Stimulated activated CD4-positive, alpha-beta T cell treated with anti-CD3 and anti-CD28 coated beads, Interleukin-15, amount 100 ng/mL, for 1 hour (primary cell): ENCODE results near the gene TGFBR1.
A peak's percentile ranks its signal among the peaks of the same experiment; 100 is the strongest.

Experiments
- DNase-seq, 2 donors: peaks; one replicate each; pipeline ENCODE4 v3.0.0-alpha.2; 2020; ENCODE audit warnings: low read depth in 1 of 2, low spot score in 1 of 2

TGFBR1 gene

DNA sequence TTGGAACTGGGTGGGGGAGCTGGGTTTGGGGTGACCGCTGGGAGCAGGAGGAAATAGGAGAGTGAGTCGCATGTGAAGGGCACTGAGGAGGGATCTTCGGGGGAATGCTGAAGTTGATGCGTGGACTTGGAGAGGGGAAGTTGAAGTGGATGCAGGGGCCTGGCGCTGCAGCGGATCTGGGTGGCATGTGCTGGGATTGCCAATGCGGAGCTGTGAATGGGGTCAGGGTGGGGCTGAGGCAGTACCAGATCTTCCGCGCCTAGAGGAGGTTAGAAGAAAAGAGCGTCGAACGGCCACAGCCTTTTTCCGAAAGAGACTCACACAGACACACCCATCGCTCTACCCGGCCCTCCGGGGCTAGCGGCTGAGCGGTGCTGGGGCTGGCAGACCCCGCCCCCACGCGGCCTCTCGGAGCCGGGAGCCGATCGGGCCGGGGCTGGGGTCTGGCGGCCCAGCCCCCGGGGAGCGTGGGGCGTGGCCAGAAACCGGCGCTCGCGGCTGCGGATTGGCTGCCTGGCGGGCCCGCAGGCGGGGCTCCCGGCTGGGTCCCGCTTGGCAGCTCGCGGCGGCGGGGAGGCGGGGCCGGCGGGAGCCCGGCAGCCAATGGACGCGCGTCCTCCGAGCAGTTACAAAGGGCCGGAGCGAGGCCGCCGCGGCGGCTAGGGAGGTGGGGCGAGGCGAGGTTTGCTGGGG is at the start of gene TGFBR1:
TGFBR1 (plus strand) TSS at position 655 of the 693 bp plus-strand sequence. CDS start 93 bp downstream, outside the sequence.
- DNase-seq, result peak; percentile 87 to 90

- DNase-seq, result no peak
These were observed 49.5 kb upstream of the TGFBR1 start for GRCh38 chr9:99055384-99055783.

DNA sequence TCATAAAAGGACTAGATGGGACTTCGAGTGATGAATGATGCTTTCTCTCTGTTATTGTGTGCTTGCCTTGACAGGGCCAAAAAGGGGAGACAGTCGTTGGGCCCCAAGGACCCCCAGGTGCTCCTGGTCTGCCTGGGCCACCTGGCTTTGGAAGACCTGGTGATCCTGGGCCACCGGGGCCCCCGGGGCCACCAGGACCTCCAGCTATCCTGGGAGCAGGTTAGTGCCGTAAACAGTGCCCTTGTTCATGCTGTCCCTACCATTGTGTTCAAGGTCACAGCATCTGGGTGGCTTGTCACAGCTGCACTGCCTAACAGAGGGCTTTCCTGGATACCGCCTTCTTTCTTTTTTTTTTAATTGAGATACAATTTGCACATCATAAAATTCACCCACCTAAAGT is 48.7 kb upstream of the TGFBR1 start:
- no peak for DNase-seq

DNA sequence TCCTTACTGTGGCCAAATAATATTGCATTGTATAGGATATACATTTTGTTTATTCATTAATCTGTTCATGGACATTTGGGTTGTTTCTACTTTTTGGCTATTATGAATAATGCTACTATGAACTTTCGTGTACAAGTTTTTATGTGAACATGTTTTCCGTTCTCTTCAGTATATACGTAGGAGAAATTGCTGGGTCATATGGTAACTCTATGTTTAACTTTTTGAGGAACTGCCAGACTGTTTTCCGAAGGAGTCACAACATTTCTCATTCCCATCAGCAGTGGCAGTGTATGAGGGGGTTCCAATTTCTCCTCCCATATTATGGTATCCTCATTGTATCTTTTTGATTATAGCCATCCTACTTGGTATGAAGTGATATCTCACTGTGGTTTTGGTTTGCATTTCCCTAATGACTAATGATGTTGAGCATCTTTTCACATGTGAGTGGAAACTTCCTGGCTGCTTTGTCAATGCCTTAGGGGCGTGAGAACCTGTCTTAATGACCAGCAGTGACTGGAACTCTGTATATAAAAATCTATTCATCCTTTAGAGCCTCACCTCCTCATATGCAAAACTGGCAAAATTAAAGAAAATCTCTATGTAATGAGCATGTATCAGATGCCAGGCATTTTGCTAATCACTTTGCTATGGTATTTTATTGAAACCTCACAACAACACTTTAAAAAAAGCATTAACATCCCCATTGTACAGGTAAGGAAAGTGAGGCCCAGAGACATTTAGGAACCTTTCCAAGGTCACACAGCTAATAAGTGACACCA is 47.8 kb upstream of the TGFBR1 start:
- no peak for DNase-seq

DNA sequence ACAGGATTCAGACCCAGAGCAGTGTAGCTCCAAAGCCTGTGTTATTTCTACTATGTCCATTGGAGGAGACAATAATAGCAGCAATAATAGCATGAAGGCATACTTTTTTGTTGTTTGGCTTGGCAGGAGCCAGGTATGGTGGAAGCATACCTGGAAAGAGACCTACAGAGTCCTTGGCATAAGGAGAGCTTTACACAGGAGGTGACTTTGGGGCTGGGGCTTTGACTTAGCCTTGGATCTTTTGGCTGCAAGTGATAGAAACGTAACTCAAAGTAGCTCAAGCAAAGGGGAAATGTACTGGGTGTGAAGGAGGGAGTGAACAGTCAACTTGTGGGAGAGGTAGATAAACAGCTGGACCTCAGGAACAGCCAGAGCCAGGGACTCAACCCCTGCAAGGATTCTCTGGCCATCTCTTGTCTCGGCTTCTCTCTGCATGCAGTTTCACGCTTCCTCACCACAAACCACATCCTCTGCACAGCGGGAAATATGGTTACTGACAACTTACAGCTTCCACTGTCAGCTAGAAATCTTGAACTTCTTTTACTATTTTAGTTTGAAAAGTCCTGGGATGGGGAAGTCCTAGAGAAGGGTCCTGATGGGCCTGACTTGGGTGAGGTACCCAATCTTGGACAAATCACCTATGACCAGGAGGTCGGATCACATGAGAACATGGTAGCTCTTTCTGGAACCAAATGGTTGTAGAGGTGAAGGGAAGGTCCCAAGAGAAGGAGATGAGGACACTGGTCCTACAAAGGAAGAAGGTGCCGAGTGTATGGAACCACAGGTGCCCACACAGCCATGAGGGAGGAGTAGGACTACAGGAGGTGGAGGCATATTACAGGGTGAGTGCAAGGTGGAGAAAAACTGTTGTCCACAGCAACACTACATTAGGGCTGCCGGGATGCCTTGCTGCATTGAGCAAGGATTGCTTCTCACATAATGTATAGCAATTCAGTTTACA is 47.0 kb upstream of the TGFBR1 start:
- DNase-seq, result peak in 1 of 2 donors; percentile 6

DNA sequence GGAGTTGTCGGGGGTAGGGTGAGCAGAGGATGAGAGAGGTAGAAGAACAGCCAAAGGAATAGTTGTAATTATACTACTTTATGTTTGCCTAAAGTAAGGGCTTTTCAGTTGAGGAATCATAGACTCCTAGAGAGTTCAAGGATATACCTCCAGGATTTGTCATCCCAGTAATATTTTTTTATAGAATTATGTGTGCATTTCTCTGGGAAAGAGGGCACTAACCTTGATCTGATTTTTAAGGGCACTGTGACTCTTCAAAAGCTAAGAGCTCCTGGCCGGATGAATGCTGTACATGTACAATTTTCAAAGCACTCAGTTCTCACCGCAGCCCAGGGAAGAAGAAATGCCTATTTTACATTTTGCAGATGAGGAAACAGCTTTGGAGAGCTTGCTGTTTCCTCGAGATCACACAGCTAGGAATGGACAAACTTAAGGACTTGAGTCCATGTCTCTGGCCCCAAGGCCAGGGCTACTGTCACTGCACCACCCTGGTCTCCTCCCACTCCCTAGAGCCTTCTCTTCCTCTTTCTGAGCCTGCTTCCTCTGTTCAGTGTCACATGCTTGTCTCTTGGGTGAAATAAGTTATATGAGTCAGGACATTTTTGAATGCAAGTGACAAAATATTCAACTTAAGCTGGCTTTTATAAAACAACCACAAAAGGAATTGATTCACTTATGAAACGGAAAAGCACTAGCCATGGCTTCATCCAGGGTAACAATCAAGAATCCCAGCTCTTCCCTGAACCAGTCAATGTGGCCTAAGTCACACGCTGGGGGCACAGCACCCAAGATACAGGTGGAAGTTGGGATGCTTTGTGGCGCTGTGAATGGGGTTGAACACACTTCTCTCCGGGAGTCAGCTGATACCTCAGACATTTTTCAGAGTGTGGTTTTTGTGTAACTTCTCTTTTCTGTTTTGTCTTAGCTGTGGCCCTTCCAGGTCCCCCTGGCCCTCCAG is 45.7 kb upstream of the TGFBR1 start:
- DNase-seq, result no peak

GRCh38 chr9:99060621-99061020 is 44.3 kb upstream of the TGFBR1 start:
- DNase-seq, result no peak

DNA sequence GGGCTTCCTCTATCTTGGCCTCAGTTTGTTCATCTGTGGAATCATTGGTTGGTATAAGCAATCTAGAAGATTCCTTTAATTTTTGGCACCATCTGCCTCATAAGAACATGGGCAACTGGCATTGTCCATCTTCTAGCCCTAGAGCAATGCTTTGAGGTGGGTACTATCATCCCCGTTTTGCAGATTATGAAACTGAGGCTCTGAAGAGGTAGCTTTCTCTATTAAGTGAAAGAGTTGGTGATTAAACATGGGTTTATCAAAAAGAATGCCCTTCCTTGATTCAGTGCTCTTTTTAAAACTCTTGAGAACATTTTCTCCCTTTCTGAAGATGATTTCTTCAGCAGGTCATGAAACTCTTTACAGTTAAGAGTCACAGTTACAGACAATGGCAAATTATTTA is 42.4 kb upstream of the TGFBR1 start:
- DNase-seq, result no peak

DNA sequence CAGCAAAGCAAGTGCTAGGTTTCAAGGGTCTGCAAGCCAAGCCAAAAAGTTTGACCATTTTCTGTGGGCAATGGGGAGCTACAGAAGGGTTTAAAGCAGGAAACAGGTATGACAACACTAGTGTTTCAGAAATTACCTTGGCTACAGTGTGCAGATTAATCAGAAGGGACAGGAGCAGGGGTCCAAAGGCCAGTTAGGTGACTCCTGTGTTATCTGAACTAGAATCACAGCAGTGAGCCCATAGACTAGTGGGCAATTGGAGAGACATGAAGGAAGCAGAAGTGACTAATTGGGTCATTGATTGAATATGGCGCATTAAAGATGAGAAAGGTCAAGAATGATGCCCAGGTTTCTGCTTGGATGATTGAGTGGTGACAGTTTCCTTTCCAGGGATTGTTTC is 41.4 kb upstream of the TGFBR1 start:
- DNase-seq, result no peak

- no peak for DNase-seq
These were observed 38.3 kb upstream of the TGFBR1 start for GRCh38 chr9:99066571-99066970.

DNA sequence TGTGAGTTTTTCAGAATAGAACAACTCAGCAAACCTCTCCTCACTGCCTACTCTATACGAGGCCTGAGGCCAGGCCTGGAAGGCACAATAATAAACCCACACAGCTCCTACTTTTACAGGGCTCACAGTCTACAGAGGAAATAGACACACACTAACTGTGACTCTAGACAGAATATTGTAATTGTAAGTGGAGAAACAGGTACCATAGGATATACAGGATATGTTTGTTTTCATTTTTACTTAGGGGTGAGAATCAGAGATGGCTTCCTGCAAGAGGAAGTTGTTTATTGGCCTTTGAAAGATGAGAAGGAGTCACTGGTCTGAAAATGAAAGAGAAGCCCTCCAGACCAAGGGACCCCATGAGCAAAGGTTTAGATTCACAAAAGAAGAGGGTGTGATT is 35.8 kb upstream of the TGFBR1 start:
- no peak for DNase-seq

DNA sequence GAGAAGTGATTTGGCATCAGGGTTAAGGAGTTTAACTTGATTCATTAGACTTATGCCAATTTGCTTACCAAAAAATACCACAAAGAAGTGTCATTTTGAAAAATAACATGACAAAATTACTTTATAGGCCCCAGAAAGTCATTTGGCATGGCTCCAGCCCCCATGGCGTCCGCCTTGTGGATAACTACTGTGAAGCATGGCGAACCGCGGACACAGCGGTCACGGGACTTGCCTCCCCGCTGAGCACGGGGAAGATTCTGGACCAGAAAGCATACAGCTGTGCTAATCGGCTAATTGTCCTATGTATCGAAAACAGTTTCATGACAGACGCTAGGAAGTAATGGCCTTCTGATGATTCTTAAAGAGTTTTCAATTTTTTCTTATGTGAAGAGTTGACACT is 35.4 kb upstream of the TGFBR1 start:
- no peak for DNase-seq

DNA sequence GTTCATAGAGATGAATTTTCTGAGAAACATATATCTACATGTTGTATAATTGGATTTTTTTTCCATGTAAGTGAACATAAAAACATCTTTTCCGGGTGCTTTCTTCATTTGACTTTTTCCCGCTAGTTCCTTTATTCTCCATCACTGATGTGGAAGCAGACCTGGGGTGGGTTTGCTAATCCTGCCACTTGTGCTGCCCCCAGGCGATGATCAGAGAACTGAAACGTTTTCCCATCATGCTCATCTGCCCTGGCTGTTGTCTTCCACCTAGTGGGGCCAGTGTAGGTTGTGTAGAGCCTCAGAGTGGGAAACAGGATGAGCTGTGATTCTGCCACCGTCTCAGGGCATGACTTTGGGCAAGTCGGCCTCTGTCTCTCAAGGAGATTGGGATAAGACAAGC is 34.2 kb upstream of the TGFBR1 start:
- no peak for DNase-seq

- DNase-seq, result no peak
These were observed 33.4 kb upstream of the TGFBR1 start for GRCh38 chr9:99071313-99072039.

GRCh38 chr9:99072040-99072394 is 32.9 kb upstream of the TGFBR1 start:
- DNase-seq, result no peak

- DNase-seq, result no peak
These were observed 31.6 kb upstream of the TGFBR1 start for GRCh38 chr9:99073347-99073746.

GRCh38 chr9:99073985-99074901 is 30.7 kb upstream of the TGFBR1 start:
- no peak for DNase-seq

DNA sequence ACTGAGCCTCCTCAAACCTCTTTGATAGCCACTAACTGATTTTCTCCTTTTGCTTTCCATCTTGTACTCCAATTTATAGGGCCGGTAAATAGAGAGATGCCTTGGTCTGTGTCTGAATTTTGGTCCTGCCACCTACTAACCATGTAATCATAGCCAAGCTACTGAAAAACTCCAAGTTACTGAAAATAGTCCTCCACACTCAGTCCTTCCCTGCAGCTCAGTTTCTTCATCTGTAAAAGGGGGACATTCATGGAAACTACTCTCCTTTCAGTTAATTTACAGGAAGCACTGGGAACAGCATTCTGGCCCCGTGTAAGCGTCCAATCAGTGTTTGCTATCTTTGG is 30.0 kb upstream of the TGFBR1 start:
- DNase-seq, result no peak
